Uterus (tissue), 2 donors: ENCODE measurements around the gene GART.

ENCODE experiments used
- CTCF ChIP-seq, 4 experiments: fragments of 200-600 bp in 2 of 4; fragments of 450-650 bp in 2 of 4; sonication (generic) in 2 of 4; IDR thresholded peaks; one replicate each; pipeline ENCODE4 v1.5.1; 2016 to 2019; ENCODE audit warnings: antibody characterized with exemption in 4 of 4, mild to moderate bottlenecking in 2 of 4, moderate library complexity in 1 of 4
- POLR2A ChIP-seq, 2 donors: fragments of 450-650 bp; IDR thresholded peaks; one replicate each; pipeline ENCODE4 v1.6.1; 2016; ENCODE audit warnings: antibody characterized with exemption in 2 of 2, mild to moderate bottlenecking in 1 of 2, moderate library complexity in 1 of 2

GRCh38 chr21:33531007-33531406 lies 10.9 kb downstream of the GART start:
- TF ChIP-seq CTCF (IDR thresholded peaks at IDR 0.05) (no peak), POLR2A (IDR thresholded peaks at IDR 0.05) (no peak)
